NK-92 (cell line): ENCODE measurements around the gene DDX4.
"Not testable (repeated sequence)": the region's sequence is repeated elsewhere in the genome, so short reads cannot be mapped to it uniquely, and the experiment has no call there.

Experiments used
- DNase-seq: peaks from one replicate; lab custom pipeline; 2025; ENCODE audit not compliant: unreplicated experiment; lab: John Stamatoyannopoulos, UW

DDX4 gene

GRCh38 chr5:55720188-55720703 is 17.6 kb upstream of the DDX4 start:
- DNase-seq = no peak

GRCh38 chr5:55724281-55724680 is 13.6 kb upstream of the DDX4 start:
- DNase-seq = no peak

GRCh38 chr5:55731848-55732247 is 6.0 kb upstream of the DDX4 start:
- DNase-seq = no peak

- DNase-seq = no peak
Observed at GRCh38 chr5:55732585-55732984, 5.3 kb upstream of the DDX4 start.

GRCh38 chr5:55734658-55735057 is 3.2 kb upstream of the DDX4 start:
- no peak for DNase-seq

GRCh38 chr5:55742778-55743177 is 4.9 kb downstream of the DDX4 start:
- DNase-seq = no peak

GRCh38 chr5:55747778-55748318 is 10.0 kb downstream of the DDX4 start:
- DNase-seq = no peak

GRCh38 chr5:55749387-55749786 is 11.5 kb downstream of the DDX4 start:
- no peak for DNase-seq

- no peak for DNase-seq
Observed at GRCh38 chr5:55750063-55750462, 12.2 kb downstream of the DDX4 start.

GRCh38 chr5:55750499-55750898 is 12.6 kb downstream of the DDX4 start:
- no peak for DNase-seq

GRCh38 chr5:55758231-55758630 is 20.4 kb downstream of the DDX4 start:
- no peak for DNase-seq

- no peak for DNase-seq
Observed at GRCh38 chr5:55758714-55759113, 20.9 kb downstream of the DDX4 start.

- not testable (repeated sequence) for DNase-seq
Observed at GRCh38 chr5:55761721-55762120, 23.9 kb downstream of the DDX4 start.

GRCh38 chr5:55763746-55764420 is 26.0 kb downstream of the DDX4 start:
- DNase-seq = no peak

- no peak for DNase-seq
Observed at GRCh38 chr5:55768279-55768678, 30.4 kb downstream of the DDX4 start.

- no peak for DNase-seq
Observed at GRCh38 chr5:55771175-55771655, 33.4 kb downstream of the DDX4 start.

GRCh38 chr5:55773057-55773456 is 35.2 kb downstream of the DDX4 start:
- DNase-seq = no peak

GRCh38 chr5:55777332-55777731 is 39.5 kb downstream of the DDX4 start:
- DNase-seq = no peak

- DNase-seq = no peak
Observed at GRCh38 chr5:55800924-55801323, 63.1 kb downstream of the DDX4 start.

- DNase-seq = not testable (repeated sequence)
Observed at GRCh38 chr5:55808814-55809213, 71.0 kb downstream of the DDX4 start.

GRCh38 chr5:55815939-55816338 is 78.1 kb downstream of the DDX4 start:
- not testable (repeated sequence) for DNase-seq

GRCh38 chr5:55816342-55816741 is 78.5 kb downstream of the DDX4 start:
- no peak for DNase-seq

GRCh38 chr5:55817030-55817429 is 79.2 kb downstream of the DDX4 start:
- no peak for DNase-seq
